Measurements from ENCODE around the gene NEDD4L.

NEDD4L gene

GRCh38 chr18:58412844-58413666, 369.0 kb downstream of the NEDD4L start:
- no peak overlapping the region for H3K9ac ChIP-seq (ENCODE audit: low read length)
- no peaks in the 10 kb centered on the region for H3K36me3 ChIP-seq (ENCODE audit: control insufficient read depth, insufficient read depth, low read length)
- H3K27ac ChIP-seq (ENCODE audit: low read depth, low read length) = no peak overlapping the region
- H3K27me3 ChIP-seq (ENCODE audit: control insufficient read depth, insufficient read depth, low read length) = no peaks in the 10 kb centered on the region
- H3K4me3 ChIP-seq (ENCODE audit: low read depth, low read length) = no peak overlapping the region
- no peaks in the 10 kb centered on the region for H3K9me3 ChIP-seq (ENCODE audit: control insufficient read depth, insufficient read depth, low read depth, low read length)
- no peaks in the 10 kb centered on the region for H3K4me1 ChIP-seq (ENCODE audit: control insufficient read depth, insufficient read depth, low read length)

GRCh38 chr18:58413667-58414628, 369.9 kb downstream of the NEDD4L start:
- H3K4me1 ChIP-seq (ENCODE audit: control insufficient read depth, insufficient read depth, low read length) = no peaks in the 10 kb centered on the region
- no peak overlapping the region for H3K9ac ChIP-seq (ENCODE audit: low read length)
- no peak overlapping the region for H3K4me3 ChIP-seq (ENCODE audit: low read depth, low read length)
- no peaks in the 10 kb centered on the region for H3K9me3 ChIP-seq (ENCODE audit: control insufficient read depth, insufficient read depth, low read depth, low read length)
- H3K27me3 ChIP-seq (ENCODE audit: control insufficient read depth, insufficient read depth, low read length) = no peaks in the 10 kb centered on the region
- H3K27ac ChIP-seq (ENCODE audit: low read depth, low read length) = no peak overlapping the region
- no peaks in the 10 kb centered on the region for H3K36me3 ChIP-seq (ENCODE audit: control insufficient read depth, insufficient read depth, low read length)

GRCh38 chr18:58416014-58416703, 372.1 kb downstream of the NEDD4L start:
- no peak overlapping the region for H3K9ac ChIP-seq (ENCODE audit: low read length)

GRCh38 chr18:58416704-58417683, 373.0 kb downstream of the NEDD4L start:
- Histone ChIP-seq H3K9me3 (ENCODE audit: control insufficient read depth, insufficient read depth, low read depth, low read length) (no peaks in the 10 kb centered on the region; the same call in 1 of the 2 replicates), H3K27me3 (ENCODE audit: control insufficient read depth, insufficient read depth, low read length) (no peaks in the 10 kb centered on the region), H3K4me3 (ENCODE audit: low read depth, low read length) (no peak overlapping the region), H3K36me3 (ENCODE audit: control insufficient read depth, insufficient read depth, low read length) (no peaks in the 10 kb centered on the region), H3K27ac (ENCODE audit: low read depth, low read length) (no peak overlapping the region), H3K9ac (ENCODE audit: low read length) (no peak overlapping the region), H3K4me1 (ENCODE audit: control insufficient read depth, insufficient read depth, low read length) (no peaks in the 10 kb centered on the region)

More at GRCh38 chr18:58416014-58416703, 372.1 kb downstream of the NEDD4L start:
- Histone ChIP-seq H3K4me3 (ENCODE audit: low read depth, low read length) (no peak overlapping the region), H3K27ac (ENCODE audit: low read depth, low read length) (no peak overlapping the region), H3K9me3 (ENCODE audit: control insufficient read depth, insufficient read depth, low read depth, low read length) (no peaks in the 10 kb centered on the region; the same call in 1 of the 2 replicates), H3K4me1 (ENCODE audit: control insufficient read depth, insufficient read depth, low read length) (no peaks in the 10 kb centered on the region), H3K27me3 (ENCODE audit: control insufficient read depth, insufficient read depth, low read length) (no peaks in the 10 kb centered on the region), H3K36me3 (ENCODE audit: control insufficient read depth, insufficient read depth, low read length) (no peaks in the 10 kb centered on the region)

GRCh38 chr18:58417752-58418151, 373.7 kb downstream of the NEDD4L start:
- H3K36me3 ChIP-seq (ENCODE audit: control insufficient read depth, insufficient read depth, low read length) = no peaks in the 10 kb centered on the region
- no peaks in the 10 kb centered on the region; the same call in 1 of the 2 replicates for H3K9me3 ChIP-seq (ENCODE audit: control insufficient read depth, insufficient read depth, low read depth, low read length)
- H3K27ac ChIP-seq (ENCODE audit: low read depth, low read length) = no peak overlapping the region
- H3K27me3 ChIP-seq (ENCODE audit: control insufficient read depth, insufficient read depth, low read length) = no peaks in the 10 kb centered on the region
- H3K9ac ChIP-seq (ENCODE audit: low read length) = no peak overlapping the region
- no peaks in the 10 kb centered on the region for H3K4me1 ChIP-seq (ENCODE audit: control insufficient read depth, insufficient read depth, low read length)
- H3K4me3 ChIP-seq (ENCODE audit: low read depth, low read length) = no peak overlapping the region

GRCh38 chr18:58418361-58418760, 374.3 kb downstream of the NEDD4L start:
- Histone ChIP-seq H3K27me3 (ENCODE audit: control insufficient read depth, insufficient read depth, low read length) (no peaks in the 10 kb centered on the region), H3K36me3 (ENCODE audit: control insufficient read depth, insufficient read depth, low read length) (no peaks in the 10 kb centered on the region), H3K27ac (ENCODE audit: low read depth, low read length) (no peak overlapping the region), H3K9ac (ENCODE audit: low read length) (no peak overlapping the region), H3K4me3 (ENCODE audit: low read depth, low read length) (no peak overlapping the region), H3K9me3 (ENCODE audit: control insufficient read depth, insufficient read depth, low read depth, low read length) (no peaks in the 10 kb centered on the region; the same call in 1 of the 2 replicates), H3K4me1 (ENCODE audit: control insufficient read depth, insufficient read depth, low read length) (no peaks in the 10 kb centered on the region)

GRCh38 chr18:58419587-58420199, 375.7 kb downstream of the NEDD4L start:
- no peak overlapping the region for H3K4me3 ChIP-seq (ENCODE audit: low read depth, low read length)
- no peaks in the 10 kb centered on the region for H3K36me3 ChIP-seq (ENCODE audit: control insufficient read depth, insufficient read depth, low read length)
- H3K9ac ChIP-seq (ENCODE audit: low read length) = no peak overlapping the region
- H3K27ac ChIP-seq (ENCODE audit: low read depth, low read length) = no peak overlapping the region
- no peaks in the 10 kb centered on the region for H3K4me1 ChIP-seq (ENCODE audit: control insufficient read depth, insufficient read depth, low read length)
- H3K27me3 ChIP-seq (ENCODE audit: control insufficient read depth, insufficient read depth, low read length) = no peaks in the 10 kb centered on the region
- no peaks in the 10 kb centered on the region; the same call in 1 of the 2 replicates for H3K9me3 ChIP-seq (ENCODE audit: control insufficient read depth, insufficient read depth, low read depth, low read length)

GRCh38 chr18:58426611-58427010, 382.6 kb downstream of the NEDD4L start:
- Histone ChIP-seq H3K4me1 (ENCODE audit: control insufficient read depth, insufficient read depth, low read length) (peaks cover 6% of the 10 kb centered on the region; the same call in 1 of the 2 replicates), H3K27ac (ENCODE audit: low read depth, low read length) (no peak overlapping the region), H3K27me3 (ENCODE audit: control insufficient read depth, insufficient read depth, low read length) (no peaks in the 10 kb centered on the region), H3K9ac (ENCODE audit: low read length) (no peak overlapping the region), H3K36me3 (ENCODE audit: control insufficient read depth, insufficient read depth, low read length) (no peaks in the 10 kb centered on the region), H3K9me3 (ENCODE audit: control insufficient read depth, insufficient read depth, low read depth, low read length) (no peaks in the 10 kb centered on the region), H3K4me3 (ENCODE audit: low read depth, low read length) (no peak overlapping the region)

GRCh38 chr18:58427321-58427720, 383.3 kb downstream of the NEDD4L start:
- no peaks in the 10 kb centered on the region for H3K36me3 ChIP-seq (ENCODE audit: control insufficient read depth, insufficient read depth, low read length)
- H3K9ac ChIP-seq (ENCODE audit: low read length) = no peak overlapping the region
- H3K4me3 ChIP-seq (ENCODE audit: low read depth, low read length) = no peak overlapping the region
- H3K27me3 ChIP-seq (ENCODE audit: control insufficient read depth, insufficient read depth, low read length) = no peaks in the 10 kb centered on the region
- H3K27ac ChIP-seq (ENCODE audit: low read depth, low read length) = no peak overlapping the region
- H3K9me3 ChIP-seq (ENCODE audit: control insufficient read depth, insufficient read depth, low read depth, low read length) = no peaks in the 10 kb centered on the region
- peaks cover 6% of the 10 kb centered on the region; the same call in 1 of the 2 replicates for H3K4me1 ChIP-seq (ENCODE audit: control insufficient read depth, insufficient read depth, low read length)

Data from HUES6 (cell line).